Thoracic aorta (tissue), 2 donors: Measurements from ENCODE around the gene MRGPRD. TPM values are rescaled to one million over a fixed set of nuclear protein-coding genes. Genes with fewer than 3 reads are reported as not detected.
A peak's percentile ranks its signal among the peaks of the same experiment; 100 is the strongest.

Experiments used
- ATAC-seq: fragments of 150-250 bp; one replicate; pipeline ENCODE4 v1.8.0; 2017; ENCODE audit warnings: low read depth; ENCODE audit not compliant: insufficient number of reproducible peaks, low FRiP score
- DNase-seq: peaks from one replicate; pipeline ENCODE4 v3.0.0-alpha.2; 2020; ENCODE audit warnings: low spot score
- H3K27ac ChIP-seq, 2 donors: fragments of 200-600 bp; sonication (generic); 1 replicate in 1 of 2; 2 replicates in 1 of 2; pipeline ENCODE4 v1.5.1; 2016; ENCODE audit warnings: mild to moderate bottlenecking in 2 of 2, moderate library complexity in 2 of 2
- H3K27me3 ChIP-seq: fragments of 200-600 bp; sonication (generic); replicated peaks from 2 replicates; pipeline ENCODE4 v1.6.0; 2016; ENCODE audit warnings: mild to moderate bottlenecking; ENCODE audit not compliant: insufficient read depth
- H3K36me3 ChIP-seq: fragments of 200-600 bp; sonication (generic); one replicate; pipeline ENCODE4 v1.5.1; 2016
- H3K4me1 ChIP-seq, 2 donors: fragments of 200-600 bp; sonication (generic); 1 replicate in 1 of 2; 2 replicates in 1 of 2; pipeline versions ENCODE4 v1.5.1 to v1.6.0; 2016; ENCODE audit warnings: low read depth in 2 of 2, mild to moderate bottlenecking in 1 of 2; ENCODE audit not compliant: control insufficient read depth in 1 of 2
- H3K4me3 ChIP-seq: fragments of 200-600 bp; sonication (generic); 2 replicates; pipeline ENCODE4 v1.5.1; 2016; ENCODE audit warnings: mild to moderate bottlenecking
- H3K9me3 ChIP-seq: fragments of 200-600 bp; sonication (generic); 2 replicates; pipeline ENCODE4 v1.5.1; 2016
- total RNA-seq, 2 donors: library from RNA; depleted of rRNA; stranded (reverse); fragments of >200 nt; gene quantifications; one replicate each; pipeline versions ENCODE4 v1.1.0 to v1.2.3, GENCODE V29; 2016
- TF ChIP-seq, protein P1 (sequence below): fragments of 200-600 bp; sonication (generic); IDR thresholded peaks from one replicate; pipeline ENCODE4 v1.5.1; 2019; ENCODE audit warnings: antibody characterized with exemption

The MRGPRD gene
- total RNA-seq, 2 donors from 2014 or later, result 5.0 TPM; not detected in 1

DNA sequence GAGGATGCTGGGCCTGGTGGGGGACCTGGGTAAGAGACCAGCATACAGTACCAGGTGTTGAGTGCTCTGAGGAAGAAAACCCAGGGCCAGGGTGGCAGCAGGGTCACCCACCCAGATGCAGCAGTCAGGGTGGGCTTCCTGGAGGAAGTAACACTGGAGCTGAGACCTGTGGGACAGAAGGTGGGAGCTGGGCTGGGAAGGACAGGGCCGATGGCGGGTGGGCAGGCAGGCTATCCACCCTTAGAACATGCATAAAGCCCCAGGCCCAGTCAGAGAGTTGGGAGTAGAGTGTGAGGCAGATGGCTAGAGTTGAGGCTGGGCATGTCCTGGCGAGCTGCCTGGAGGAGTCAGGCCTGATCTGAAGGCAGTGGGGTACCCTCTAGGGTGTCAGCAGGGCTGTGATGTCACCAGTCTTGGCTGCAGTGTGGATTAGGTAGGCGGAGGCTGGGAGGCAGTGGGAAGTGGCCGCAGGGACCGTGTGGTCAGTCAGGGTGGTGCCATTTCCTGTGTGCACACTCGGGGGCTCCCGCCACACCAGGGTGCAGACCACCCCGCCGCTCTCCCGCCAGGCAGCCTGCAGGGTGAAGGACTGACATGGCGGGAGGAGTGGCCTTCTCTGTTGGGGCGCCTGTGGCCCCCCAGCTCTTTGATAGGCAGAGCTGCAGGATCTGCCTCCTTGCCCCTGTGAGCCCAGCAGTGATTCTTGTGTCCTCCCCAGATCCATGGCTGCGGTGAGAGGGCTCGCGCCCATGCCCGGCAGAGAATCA is 41.8 kb downstream of the MRGPRD start:
- ATAC-seq (no peak), DNase-seq (no peak)
- H3K4me1 ChIP-seq, result peaks cover 27 to 46% of the 10 kb centered on the region in 2 donors
- no peaks in the 10 kb centered on the region for H3K27me3 ChIP-seq
- TF ChIP-seq, protein P1, sequence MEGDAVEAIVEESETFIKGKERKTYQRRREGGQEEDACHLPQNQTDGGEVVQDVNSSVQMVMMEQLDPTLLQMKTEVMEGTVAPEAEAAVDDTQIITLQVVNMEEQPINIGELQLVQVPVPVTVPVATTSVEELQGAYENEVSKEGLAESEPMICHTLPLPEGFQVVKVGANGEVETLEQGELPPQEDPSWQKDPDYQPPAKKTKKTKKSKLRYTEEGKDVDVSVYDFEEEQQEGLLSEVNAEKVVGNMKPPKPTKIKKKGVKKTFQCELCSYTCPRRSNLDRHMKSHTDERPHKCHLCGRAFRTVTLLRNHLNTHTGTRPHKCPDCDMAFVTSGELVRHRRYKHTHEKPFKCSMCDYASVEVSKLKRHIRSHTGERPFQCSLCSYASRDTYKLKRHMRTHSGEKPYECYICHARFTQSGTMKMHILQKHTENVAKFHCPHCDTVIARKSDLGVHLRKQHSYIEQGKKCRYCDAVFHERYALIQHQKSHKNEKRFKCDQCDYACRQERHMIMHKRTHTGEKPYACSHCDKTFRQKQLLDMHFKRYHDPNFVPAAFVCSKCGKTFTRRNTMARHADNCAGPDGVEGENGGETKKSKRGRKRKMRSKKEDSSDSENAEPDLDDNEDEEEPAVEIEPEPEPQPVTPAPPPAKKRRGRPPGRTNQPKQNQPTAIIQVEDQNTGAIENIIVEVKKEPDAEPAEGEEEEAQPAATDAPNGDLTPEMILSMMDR, result no peak
- no peaks in the 10 kb centered on the region for H3K9me3 ChIP-seq
- no peak overlapping the region for H3K4me3 ChIP-seq
- H3K36me3 ChIP-seq, result peaks cover 35% of the 10 kb centered on the region
- H3K27ac ChIP-seq, result peak overlapping the region; percentile 97 to 99

DNA sequence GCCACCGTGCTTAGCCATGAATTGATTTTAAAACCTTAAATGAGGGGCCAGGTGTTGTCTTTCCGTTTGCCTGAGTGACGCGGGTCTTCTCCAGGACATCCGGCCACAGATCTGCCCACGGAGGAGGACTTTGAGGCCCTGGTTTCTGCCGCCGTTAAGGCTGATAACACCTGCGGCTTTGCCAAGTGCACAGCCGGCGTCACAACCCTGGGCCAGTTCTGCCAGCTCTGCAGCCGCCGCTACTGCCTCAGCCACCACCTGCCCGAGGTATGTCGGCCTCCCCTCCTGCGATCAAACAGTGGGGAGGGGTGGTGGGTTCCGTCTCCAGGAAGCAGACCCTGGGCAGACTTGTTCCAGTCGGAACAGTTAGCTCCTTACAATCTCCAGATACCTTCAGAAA is 42.7 kb downstream of the MRGPRD start:
- Histone ChIP-seq H3K27me3 (no peaks in the 10 kb centered on the region), H3K36me3 (peaks cover 41% of the 10 kb centered on the region), H3K27ac (no peak overlapping the region), H3K4me1 (peaks cover 19 to 37% of the 10 kb centered on the region in 2 donors), H3K9me3 (no peaks in the 10 kb centered on the region), H3K4me3 (no peak overlapping the region)
- TF ChIP-seq, protein P1, result no peak
- ATAC-seq, result no peak
- no peak for DNase-seq

DNA sequence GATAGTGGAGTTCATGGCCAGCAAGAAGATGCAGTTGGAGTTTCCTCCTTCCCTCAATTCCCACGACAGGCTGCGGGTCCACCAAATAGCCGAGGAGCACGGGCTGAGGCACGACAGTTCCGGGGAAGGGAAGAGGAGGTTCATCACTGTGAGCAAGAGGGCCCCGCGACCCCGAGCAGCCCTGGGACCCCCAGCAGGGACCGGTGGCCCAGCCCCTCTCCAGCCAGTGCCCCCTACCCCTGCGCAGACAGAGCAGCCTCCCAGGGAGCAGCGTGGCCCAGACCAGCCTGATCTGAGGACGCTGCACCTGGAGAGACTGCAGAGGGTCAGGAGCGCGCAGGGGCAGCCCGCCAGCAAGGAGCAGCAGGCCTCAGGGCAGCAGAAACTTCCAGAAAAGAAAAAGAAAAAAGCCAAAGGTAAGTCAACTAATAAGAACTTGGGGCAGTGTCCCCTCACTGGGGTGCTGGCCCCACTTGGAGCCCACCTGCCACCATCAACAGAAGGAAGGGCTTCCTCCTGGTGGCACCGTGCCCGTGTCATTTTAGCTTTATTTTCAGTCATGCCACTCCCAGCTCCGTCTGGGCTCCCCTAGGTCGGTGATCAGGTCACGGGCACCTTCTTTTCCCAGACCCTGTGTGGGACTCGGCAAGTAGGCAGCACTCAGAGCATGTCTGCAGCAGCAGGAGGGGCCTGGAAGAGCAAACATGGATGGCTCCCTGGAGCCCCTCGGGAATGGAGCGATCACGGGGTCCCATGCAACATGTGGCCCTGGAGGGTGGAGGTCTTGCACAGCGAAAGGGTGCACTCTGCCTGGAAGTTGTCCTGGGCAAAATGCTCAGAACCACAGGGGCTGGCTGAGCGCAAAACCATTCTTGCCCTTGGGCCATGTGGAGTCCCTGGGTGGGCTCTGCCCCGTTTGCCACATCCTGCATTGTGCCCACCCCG is 43.8 kb downstream of the MRGPRD start:
- H3K27ac ChIP-seq, result no peak overlapping the region
- H3K9me3 ChIP-seq, result no peaks in the 10 kb centered on the region
- DNase-seq (no peak), ATAC-seq (no peak)
- TF ChIP-seq, protein P1, result no peak
- no peak overlapping the region for H3K4me3 ChIP-seq
- no peaks in the 10 kb centered on the region for H3K27me3 ChIP-seq
- H3K4me1 ChIP-seq, result peaks cover 13 to 26% of the 10 kb centered on the region in 2 donors
- peaks cover 41% of the 10 kb centered on the region for H3K36me3 ChIP-seq

DNA sequence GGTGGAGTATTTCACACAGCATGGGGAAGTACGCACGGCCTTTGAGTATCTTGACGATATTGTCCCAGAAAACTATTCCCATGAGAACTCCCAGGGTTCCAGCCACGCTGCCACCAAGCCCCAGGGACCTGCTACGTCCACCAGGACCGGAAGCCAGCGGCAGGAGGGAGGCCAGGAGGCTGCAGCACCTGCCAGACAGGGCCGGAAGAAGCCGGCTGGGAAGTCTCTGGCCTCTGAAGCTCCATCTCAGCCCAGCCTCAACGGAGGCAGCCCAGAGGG is 44.5 kb downstream of the MRGPRD start:
- H3K36me3 ChIP-seq, result peaks cover 41% of the 10 kb centered on the region
- peaks cover 7 to 19% of the 10 kb centered on the region in 2 donors for H3K4me1 ChIP-seq
- H3K27me3 ChIP-seq, result no peaks in the 10 kb centered on the region
- TF ChIP-seq, protein P1, result no peak
- no peaks in the 10 kb centered on the region for H3K9me3 ChIP-seq
- ATAC-seq (no peak), DNase-seq (no peak)
- no peak overlapping the region for H3K27ac ChIP-seq
- no peak overlapping the region for H3K4me3 ChIP-seq
